OCI-LY1 (cell line): ENCODE measurements around the gene CHD5.

Experiments
- H2AFZ ChIP-seq: fragments of 200-600 bp; sonication (generic), shearing (Covaris generic); 2 replicates; pipeline ENCODE4 v1.6.0; 2014; ENCODE audit warnings: antibody characterized with exemption, mild to moderate bottlenecking, low read length
- H3F3A ChIP-seq: fragments of 200-600 bp; sonication (generic), shearing (Covaris generic); 2 replicates; pipeline ENCODE4 v1.6.0; 2014; ENCODE audit warnings: mild to moderate bottlenecking, antibody characterized with exemption, low read length, moderate library complexity; ENCODE audit not compliant: insufficient read depth
- H3K27ac ChIP-seq: fragments of 200-600 bp; sonication (generic); 2 replicates; pipeline ENCODE4 v1.5.1; 2014; ENCODE audit warnings: low read length, mixed run types, mild to moderate bottlenecking, low read depth; ENCODE audit not compliant: poor library complexity, severe bottlenecking
- H3K27me3 ChIP-seq: fragments of 200-600 bp; sonication (generic); 2 replicates; pipeline ENCODE4 v1.6.0; 2014; ENCODE audit warnings: antibody characterized with exemption, mild to moderate bottlenecking, low read length, moderate library complexity; ENCODE audit not compliant: insufficient read depth
- H3K36me3 ChIP-seq: fragments of 200-600 bp; sonication (generic); 2 replicates; pipeline ENCODE4 v1.6.1; 2014; ENCODE audit warnings: mild to moderate bottlenecking, antibody characterized with exemption, low read length, moderate library complexity, mixed read lengths; ENCODE audit not compliant: insufficient read depth
- H3K4me1 ChIP-seq: fragments of 200-600 bp; sonication (generic); 2 replicates; pipeline ENCODE4 v1.5.1; 2014; ENCODE audit warnings: mild to moderate bottlenecking, low read length, moderate library complexity; ENCODE audit not compliant: insufficient read depth, severe bottlenecking
- H3K4me2 ChIP-seq: fragments of 200-600 bp; sonication (generic), shearing (Covaris generic); 2 replicates; pipeline ENCODE4 v1.6.1; 2014; ENCODE audit warnings: low read length
- H3K4me3 ChIP-seq: fragments of 200-600 bp; sonication (generic); 2 replicates; pipeline ENCODE4 v1.5.1; 2014; ENCODE audit warnings: low read length, low read depth, mild to moderate bottlenecking, mixed read lengths; ENCODE audit not compliant: poor library complexity, severe bottlenecking
- H3K79me2 ChIP-seq: fragments of 200-600 bp; shearing (Covaris generic); 2 replicates; pipeline ENCODE4 v1.6.1; 2016; ENCODE audit warnings: mixed run types, low read length, mixed read lengths; ENCODE audit not compliant: insufficient read depth
- H3K9ac ChIP-seq: fragments of 200-600 bp; sonication (generic), shearing (Covaris generic); 2 replicates; pipeline ENCODE4 v1.6.1; 2014; ENCODE audit warnings: mild to moderate bottlenecking, low read length, mixed read lengths
- H3K9me2 ChIP-seq: fragments of 200-600 bp; sonication (generic), shearing (Covaris generic); 2 replicates; pipeline ENCODE4 v1.6.1; 2014; ENCODE audit warnings: low read depth, mild to moderate bottlenecking, low read length, mixed read lengths
- H3K9me3 ChIP-seq: fragments of 200-600 bp; shearing (Covaris generic); 2 replicates; pipeline ENCODE4 v1.6.1; 2014; ENCODE audit warnings: low read length, mixed read lengths
- H4K20me1 ChIP-seq: fragments of 200-600 bp; sonication (generic), shearing (Covaris generic); 2 replicates; pipeline ENCODE4 v1.6.0; 2016; ENCODE audit warnings: mild to moderate bottlenecking, low read length; ENCODE audit not compliant: insufficient read depth
- CTCF ChIP-seq: fragments of 200-600 bp; sonication (generic), shearing (Covaris generic); IDR thresholded peaks from 2 replicates; pipeline ENCODE4 v1.5.1; 2017; ENCODE audit warnings: mild to moderate bottlenecking, antibody characterized with exemption, low read length, moderate library complexity, mixed read lengths
- EZH2 ChIP-seq: fragments of 200-600 bp; sonication (generic), shearing (Covaris generic); IDR thresholded peaks from 2 replicates; pipeline ENCODE4 v1.8.0; 2017; ENCODE audit warnings: borderline replicate concordance, mixed run types, mild to moderate bottlenecking, antibody characterized with exemption, low read length, moderate library complexity, mixed read lengths

Gene CHD5

GRCh38 chr1:6097824-6098223 is 82.3 kb downstream of the CHD5 start:
- no peak overlapping the region for H3K4me3 ChIP-seq
- H3K4me1 ChIP-seq: no peaks in the 10 kb centered on the region
- H3K9me2 ChIP-seq: no peaks in the 10 kb centered on the region
- H4K20me1 ChIP-seq: no peaks in the 10 kb centered on the region
- no peak overlapping the region for H3K9ac ChIP-seq
- H3K27ac ChIP-seq: no peak overlapping the region
- H3K79me2 ChIP-seq: no peaks in the 10 kb centered on the region
- no peak overlapping the region for H3K4me2 ChIP-seq
- peaks cover 35% of the 10 kb centered on the region; the same call in 1 of the 2 replicates for H3K36me3 ChIP-seq
- no peaks in the 10 kb centered on the region for H3F3A ChIP-seq
- no peaks in the 10 kb centered on the region for H3K27me3 ChIP-seq
- H2AFZ ChIP-seq: no peak overlapping the region
- no peaks in the 10 kb centered on the region for H3K9me3 ChIP-seq
- no peak for TF ChIP-seq EZH2
- no peak for TF ChIP-seq CTCF

- Histone ChIP-seq H3K9me3 (no peaks in the 10 kb centered on the region), H2AFZ (no peak overlapping the region), H3K27ac (no peak overlapping the region), H3K27me3 (no peaks in the 10 kb centered on the region), H4K20me1 (no peaks in the 10 kb centered on the region), H3K79me2 (no peaks in the 10 kb centered on the region), H3K9ac (no peak overlapping the region), H3K36me3 (peaks cover 35% of the 10 kb centered on the region; the same call in 1 of the 2 replicates), H3F3A (no peaks in the 10 kb centered on the region), H3K4me2 (no peak overlapping the region), H3K4me1 (no peaks in the 10 kb centered on the region), H3K4me3 (no peak overlapping the region), H3K9me2 (no peaks in the 10 kb centered on the region)
- TF ChIP-seq EZH2 (no peak), CTCF (no peak)
Observed at GRCh38 chr1:6097117-6097595, 83.0 kb downstream of the CHD5 start.

GRCh38 chr1:6096243-6097116 is 83.6 kb downstream of the CHD5 start:
- Histone ChIP-seq H3K4me3 (no peak overlapping the region), H2AFZ (no peak overlapping the region), H3K27me3 (no peaks in the 10 kb centered on the region), H3K9me3 (no peaks in the 10 kb centered on the region), H3K27ac (no peak overlapping the region), H3K79me2 (no peaks in the 10 kb centered on the region), H3F3A (no peaks in the 10 kb centered on the region), H3K4me2 (no peak overlapping the region), H3K9ac (no peak overlapping the region), H3K4me1 (no peaks in the 10 kb centered on the region), H3K9me2 (no peaks in the 10 kb centered on the region), H4K20me1 (no peaks in the 10 kb centered on the region), H3K36me3 (peaks cover 35% of the 10 kb centered on the region; the same call in 1 of the 2 replicates)
- TF ChIP-seq EZH2 (no peak), CTCF (no peak)
